EH (cell line): ENCODE measurements around the gene LLGL2.
"Not testable (repeated sequence)": the region's sequence is repeated elsewhere in the genome, so short reads cannot be mapped to it uniquely, and the experiment has no call there.

Experiments used
- DNase-seq: peaks from one replicate; pipeline ENCODE4 v3.0.0-alpha.2; 2015; ENCODE audit warnings: low read depth

Gene LLGL2

DNA sequence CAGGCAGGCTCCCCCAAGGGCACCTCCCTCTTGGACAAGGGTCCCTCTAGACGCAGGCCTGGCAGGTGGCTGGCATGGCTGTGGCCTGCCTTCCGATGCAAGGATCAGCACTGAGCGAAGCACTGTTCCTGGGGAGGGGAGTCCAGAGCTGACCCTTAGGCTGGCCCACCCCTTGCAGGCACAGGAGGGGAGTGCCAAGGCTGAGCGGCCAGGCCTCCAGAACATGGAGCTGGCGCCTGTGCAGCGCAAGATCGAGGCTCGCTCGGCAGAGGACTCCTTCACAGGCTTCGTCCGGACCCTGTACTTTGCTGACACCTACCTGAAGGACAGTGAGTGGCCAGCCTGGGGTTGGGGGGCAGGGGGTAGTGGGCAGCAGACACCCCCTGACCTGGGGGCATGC lies 45.3 kb downstream of the LLGL2 start:
- DNase-seq: no peak

DNA sequence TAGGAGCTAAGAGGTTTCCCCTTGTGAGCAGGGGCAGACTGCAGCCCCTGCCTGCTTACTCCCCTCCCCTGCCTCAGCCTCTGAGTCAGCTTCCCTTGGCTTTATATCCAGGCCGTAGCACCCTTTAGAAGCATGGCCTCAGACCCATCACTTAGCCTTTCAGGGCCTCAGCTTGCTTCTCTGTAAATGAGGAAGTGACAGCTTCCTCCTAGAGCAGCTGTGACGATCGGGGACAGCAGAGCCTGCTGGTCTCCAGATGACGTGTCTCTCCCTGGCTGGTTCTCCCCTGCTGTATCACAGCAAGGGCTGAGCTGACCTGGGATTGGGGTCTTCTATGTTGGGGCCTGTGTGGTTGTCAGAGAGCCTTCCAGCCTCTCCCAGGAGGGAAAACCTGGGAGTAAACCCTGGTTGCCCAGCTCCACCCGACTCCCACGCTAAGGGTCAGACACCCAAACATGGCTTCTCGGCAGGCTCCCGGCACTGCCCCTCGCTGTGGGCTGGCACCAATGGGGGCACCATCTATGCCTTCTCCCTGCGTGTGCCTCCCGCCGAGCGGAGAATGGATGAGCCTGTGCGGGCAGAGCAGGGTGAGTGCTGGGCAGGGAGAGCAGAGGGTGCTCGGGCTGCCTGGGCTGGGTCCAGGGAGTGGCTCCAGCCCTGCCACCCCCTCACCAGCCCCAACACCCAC lies 45.8 kb downstream of the LLGL2 start:
- DNase-seq: peak; percentile 50

DNA sequence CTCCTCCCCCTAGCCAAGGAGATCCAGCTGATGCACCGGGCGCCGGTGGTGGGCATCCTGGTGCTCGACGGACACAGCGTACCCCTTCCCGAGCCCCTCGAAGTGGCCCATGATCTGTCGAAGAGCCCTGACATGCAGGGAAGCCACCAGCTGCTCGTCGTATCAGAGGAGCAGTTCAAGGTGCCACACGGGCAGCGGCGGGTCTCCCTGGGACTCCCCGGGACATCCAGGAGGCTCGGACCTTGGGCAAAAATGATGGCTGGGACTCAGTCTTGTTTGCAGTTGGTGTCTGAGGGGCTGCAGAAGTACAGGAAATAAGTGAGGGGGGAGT lies 46.4 kb downstream of the LLGL2 start:
- DNase-seq: no peak

DNA sequence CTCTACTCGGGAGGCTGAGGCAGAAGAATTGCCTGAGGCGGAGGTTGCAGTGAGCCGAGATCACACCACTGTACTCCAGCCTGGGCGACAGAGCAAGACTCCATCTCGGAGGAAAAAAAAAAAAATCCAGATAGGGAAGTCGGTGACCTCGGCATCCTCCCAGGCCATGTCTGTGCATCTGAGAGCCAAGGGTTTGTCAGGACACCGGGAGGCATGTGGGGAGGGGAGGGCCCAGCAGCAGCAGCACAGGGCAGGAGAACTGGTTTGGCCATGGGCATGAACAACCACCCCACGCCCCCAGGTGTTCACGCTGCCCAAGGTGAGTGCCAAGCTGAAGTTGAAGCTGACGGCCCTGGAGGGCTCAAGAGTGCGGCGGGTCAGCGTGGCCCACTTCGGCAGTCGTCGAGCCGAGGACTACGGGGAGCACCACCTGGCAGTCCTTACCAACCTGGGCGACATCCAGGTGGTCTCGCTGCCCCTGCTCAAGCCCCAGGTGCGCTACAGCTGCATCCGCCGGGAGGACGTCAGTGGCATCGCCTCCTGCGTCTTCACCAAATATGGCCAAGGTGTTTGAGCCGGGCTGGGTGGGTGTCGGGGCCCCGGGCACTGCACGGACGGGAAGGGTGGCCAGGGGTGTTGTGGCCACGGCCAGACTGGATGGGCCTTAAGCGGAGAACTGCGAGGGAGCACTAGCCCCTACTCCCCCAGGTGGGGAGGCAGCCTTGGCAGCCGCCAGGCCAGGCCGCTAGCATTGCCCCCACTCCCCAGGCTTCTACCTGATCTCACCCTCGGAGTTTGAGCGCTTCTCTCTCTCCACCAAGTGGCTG lies 47.4 kb downstream of the LLGL2 start:
- DNase-seq: no peak

DNA sequence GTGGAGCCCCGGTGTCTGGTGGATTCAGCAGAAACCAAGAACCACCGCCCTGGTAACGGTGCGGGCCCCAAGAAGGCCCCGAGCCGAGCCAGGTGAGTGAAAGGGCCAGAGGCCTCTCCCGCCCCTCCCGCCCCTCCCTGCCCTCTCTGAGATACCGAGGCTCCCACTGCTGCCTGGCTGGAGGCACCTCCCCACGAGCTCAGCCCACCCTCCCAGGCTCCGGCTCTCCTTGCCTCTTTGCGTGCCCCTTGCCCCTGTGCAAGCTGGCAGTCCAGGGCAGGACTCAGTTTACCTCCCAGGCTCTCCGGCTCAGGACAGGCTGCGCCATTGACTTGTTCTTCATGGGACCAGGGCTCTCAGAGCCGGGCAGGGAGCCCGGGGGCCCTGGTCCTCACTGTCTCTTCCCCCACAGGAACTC lies 48.1 kb downstream of the LLGL2 start:
- DNase-seq: no peak

DNA sequence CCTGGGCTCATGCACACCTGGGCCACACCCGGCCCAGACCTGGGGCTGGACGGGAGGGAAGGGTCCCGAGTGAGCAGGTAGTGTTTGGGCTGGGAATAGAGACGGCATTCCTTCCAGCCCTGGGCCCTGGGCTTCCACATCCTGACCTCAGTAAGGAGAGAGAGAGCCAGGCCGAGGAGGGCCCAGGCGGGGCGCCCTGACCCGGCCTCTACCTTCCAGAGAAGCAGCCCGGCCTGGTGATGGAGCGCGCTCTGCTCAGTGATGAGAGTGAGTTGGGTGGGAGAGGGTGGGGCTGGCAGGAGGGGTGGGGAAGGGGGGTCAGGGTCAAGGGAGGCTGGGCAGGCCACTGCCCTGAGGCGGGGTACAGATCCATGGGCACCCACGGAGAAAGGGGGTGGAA lies 48.5 kb downstream of the LLGL2 start:
- DNase-seq: no peak

DNA sequence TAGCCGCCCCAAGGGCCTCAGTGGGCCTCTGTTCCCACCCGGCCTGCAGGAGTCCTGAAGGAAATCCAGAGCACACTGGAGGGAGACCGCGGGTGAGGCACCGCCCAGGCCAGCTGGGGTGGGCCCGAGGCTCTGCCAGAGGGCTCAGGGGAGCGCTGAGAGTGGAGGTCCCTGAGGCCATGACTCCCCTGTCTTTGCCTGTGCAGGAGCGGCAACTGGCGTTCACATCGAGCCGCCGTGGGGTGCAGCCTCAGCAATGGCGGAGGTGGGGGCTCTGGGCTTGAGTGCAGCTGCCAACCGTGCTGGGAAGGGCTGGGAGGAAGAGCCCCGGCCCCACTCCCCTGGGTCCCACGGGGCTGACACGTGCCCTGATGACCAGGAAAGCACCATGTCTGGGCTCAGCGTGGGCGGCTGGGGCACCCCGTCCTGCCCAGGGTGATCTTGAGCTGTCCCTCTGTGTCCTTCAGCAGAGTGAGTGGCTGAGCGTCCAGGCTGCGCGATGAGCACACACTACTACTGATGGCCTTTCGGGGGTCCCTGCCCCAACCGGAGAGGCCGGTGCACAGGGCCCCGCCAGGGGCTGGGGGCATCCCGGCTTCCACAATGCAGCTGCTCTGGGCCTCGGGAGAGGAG lies 49.0 kb downstream of the LLGL2 start:
- DNase-seq: no peak

DNA sequence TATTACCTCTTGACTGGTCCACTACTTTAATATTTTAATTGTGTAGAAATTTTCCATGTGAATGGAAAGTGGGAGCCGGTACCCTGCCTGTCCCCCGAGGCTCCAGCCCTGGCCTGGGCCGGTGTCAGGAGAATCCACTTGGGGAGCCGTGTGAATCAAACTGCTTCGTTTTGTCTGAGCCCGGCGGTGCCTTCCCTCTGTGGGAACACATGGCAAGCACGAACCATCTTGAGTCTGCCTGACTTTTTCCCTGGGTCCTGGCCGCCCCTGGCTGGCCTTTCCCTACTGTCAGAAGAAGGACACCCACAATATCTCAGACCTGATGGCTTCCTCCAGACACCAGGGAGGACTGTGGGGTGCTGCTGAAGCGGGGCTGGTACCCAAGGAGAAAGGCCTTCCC lies 49.7 kb downstream of the LLGL2 start:
- DNase-seq: no peak

DNA sequence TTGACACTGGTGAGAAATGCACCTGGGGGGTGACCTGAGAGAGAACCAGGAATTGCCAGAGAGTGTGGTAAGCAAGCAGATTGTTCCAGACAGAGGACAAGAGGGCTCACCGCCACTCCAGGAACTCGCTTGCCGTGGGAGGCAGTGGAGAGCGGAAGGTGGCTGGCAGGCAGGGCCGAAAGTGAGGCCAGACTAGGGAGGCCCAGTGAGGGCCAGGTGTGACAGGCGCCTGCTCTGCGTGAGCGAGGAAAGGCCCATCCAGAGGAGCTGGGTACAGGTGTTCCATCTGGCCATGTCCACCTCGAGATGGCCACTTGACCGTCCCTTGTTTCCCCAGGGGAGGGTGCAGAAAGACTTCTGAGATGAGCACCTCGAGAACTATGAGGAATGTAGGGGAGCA lies 50.2 kb downstream of the LLGL2 start:
- DNase-seq: no peak

DNA sequence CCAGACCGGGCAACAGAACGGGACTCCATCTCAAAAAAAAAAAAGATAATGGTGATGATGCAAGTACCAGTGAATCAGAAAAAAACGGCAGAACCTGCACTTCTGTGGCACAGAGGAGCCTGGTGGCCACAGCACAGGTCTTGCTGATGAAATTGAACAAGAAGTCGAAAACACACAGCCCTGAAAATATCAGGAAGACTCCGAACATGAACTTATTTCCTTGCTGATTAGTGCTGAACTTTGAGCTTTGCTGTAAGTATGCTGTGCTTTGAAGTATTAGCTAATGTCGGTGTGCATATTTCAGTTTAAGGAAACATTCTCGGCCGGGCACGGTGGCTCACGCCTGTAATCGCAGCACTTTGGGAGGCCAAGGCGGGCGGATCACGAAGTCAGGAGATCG lies 51.2 kb downstream of the LLGL2 start:
- no peak for DNase-seq

DNA sequence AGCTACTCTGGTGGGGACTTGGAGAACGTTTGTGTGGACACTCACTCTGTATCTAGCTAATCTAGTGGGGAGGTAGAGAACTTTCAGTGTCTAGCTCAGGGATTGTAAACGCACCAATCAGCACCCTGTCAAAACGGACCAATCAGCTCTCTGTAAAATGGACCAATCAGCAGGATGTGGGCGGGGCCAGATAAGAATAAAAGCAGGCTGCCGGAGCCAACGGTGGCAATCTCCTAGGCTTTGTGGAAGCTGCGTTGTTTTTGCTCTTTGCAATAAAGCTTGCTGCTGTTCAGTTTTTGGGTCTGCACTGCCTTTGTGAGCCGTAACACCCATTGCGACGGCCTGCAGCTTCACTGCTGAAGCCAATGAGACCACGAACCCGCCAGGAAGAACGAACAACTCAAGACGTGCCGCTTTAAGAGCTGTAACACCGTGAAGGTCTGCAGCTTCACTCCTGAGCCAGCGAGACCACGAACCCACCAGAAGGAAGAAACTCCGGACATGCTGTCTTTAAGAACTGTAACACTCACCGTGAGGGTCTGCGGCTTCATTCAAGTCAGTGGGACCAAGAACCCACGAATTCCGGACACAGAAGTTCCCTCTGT lies 55.7 kb downstream of the LLGL2 start:
- not testable (repeated sequence) for DNase-seq

DNA sequence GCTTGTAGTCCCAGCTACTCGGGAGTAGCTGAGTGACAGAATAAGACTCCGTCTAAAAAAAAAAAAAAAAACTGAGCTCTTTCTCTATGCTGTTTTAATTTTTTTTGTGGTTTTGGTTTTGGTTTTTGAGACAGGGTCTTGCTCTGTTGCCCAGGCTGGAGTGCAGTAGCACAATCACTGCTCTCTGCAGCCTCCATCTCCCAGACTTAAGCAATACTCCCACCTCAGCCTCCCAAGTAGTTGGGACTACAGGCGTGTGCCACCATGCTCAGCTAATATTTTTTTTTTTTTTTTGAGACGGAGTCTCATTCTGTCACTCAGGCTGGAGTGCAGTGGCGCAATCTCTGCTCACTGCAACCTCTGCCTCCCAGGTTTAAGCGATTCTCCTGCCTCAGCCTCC lies 57.7 kb downstream of the LLGL2 start:
- DNase-seq: not testable (repeated sequence)

DNA sequence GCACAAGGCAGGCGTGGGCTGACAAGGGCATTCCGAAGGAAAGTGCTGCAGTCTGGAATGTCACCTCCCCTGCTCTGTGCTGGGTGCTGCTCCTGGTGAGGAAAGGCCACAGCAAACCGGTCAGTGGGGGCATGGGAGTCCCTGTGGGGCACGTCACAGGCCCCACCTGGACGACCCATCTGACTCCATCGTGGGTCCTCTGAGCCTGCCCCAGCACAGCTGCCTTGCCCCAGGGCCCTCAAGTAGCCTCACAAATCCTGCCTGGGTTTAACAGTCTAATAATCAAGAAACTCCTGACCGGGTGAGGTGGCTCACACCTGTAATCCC lies 59.3 kb downstream of the LLGL2 start:
- DNase-seq: no peak

DNA sequence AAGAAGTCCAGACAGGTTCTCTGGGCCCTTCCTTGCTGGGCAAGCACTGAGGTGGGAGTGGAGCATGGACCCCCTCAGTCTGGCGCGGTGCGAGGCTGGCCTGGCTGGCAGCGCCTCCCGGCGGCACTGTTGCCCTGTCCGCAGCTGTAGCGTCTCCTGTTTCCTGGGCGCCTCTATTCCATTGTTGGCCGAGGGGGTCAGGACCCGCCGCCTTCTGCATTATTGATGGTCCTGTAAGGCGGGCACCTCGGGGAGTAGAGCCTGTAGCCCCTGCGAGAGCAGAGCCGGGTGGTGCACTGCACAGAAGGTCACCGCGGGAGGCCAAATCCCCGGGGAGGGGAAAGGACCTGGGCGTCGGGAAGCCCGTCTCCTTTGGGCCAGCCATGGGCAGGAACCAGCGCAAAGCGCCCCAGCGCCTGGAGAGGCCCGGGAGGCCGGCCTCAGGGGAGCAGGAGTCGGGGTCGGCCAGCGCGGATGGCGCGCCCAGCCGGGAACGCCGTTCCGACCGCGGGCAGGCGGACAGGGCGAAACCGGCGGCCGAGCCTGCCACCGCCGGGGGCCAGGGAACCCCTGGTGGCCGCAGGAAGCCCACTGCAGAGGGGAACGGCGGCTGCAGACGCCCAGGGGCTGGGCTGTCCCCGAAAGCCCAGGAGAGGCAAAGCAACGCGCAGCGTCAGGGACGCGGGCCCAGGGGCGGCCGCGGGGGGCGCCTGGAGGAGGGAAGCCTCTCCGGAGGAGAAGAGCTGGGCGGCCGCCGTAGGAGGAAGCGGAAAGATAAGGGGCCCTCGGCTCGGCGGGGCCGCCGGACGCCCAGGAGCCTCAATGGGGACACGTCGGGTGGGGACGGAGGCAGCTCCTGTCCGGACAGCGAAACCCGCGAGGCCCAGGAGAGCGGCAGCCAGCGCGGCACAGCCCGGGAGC lies 62.4 kb downstream of the LLGL2 start, which contains the start of gene MYO15B:
TSS of gene MYO15B (plus strand) at position 126 of the 921 bp plus-strand sequence. CDS start at position 384, 258 bp downstream.
- no peak for DNase-seq

DNA sequence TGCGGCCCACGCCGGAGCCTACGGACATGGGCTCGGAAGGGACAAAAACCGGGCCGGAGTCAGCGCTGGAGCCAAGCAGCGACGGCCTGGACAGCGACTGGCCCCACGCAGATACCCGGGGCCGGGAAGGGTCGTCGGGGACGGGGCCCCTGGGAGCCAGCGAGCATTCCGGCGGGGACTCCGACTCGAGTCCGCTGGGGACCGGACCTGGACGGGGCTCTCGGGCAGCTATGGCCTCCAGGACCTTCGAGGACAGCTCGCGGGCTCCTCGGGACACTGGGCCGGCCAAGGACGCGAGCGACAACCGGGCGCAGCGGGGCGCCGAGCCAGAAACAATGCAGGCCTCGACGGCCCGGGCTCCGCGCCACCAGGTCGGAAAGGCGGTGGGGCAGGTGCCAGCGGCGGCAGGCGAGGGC lies 63.1 kb downstream of the LLGL2 start:
- no peak for DNase-seq

DNA sequence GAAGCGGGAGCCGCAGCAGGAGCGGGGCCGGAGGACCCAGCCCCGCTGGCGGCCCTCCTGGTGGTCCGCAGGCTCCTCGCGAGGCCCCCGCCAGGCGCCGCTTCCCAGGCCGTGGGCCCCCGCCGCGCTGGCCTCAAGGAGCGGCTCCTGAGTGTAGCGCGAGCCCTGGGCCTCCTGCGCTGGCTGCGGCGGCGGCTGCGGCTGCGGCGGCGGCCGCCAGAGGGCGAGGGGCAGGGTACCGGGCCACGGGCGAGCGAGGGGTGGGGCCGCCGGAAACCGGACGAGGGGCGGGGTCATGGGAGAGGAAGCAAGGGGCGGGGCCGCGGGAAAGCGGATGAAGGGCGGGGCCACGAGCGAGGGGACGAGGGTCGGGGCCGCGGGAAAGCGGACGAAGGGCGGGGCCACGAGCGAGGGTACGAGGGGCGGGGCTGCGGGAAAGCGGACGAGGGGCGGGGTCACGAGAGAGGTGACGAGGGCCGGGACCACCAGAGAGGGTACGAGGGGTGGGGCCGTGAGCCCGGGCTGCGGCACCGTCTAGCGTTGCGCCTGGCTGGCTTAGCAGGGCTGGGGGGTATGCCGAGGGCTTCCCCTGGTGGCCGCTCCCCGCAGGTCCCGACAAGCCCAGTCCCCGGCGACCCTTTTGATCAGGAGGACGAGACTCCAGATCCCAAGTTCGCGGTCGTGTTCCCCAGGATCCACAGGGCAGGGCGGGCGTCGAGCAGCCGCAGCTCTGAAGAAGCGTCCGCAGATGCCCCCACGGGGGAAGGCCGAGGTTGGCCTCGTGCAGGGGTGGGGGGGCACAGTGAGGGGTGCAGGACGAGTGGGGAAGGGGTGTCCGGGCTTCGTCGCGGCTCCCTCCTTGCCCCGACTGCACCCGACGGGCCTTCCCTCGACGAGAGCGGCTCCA lies 63.8 kb downstream of the LLGL2 start:
- DNase-seq: peak; percentile 85

DNA sequence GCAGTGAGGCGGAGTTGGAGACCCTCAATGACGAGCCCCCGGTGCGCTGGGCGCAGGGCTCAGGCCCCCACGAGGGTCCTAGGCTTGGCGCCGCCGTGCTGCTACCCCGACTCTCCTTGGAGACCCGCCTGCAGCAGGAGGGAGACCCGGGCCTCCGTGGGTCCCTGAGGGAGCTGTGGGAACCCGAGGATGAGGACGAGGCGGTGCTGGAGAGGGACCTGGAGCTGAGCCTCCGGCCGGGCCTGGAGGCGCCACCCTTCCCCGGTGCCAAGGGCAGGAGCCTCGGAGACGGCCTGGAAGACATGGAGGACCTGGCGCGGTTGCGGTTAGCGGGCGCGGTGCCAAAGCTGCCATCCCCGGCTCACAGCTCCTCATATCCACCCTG lies 64.4 kb downstream of the LLGL2 start:
- no peak for DNase-seq

DNA sequence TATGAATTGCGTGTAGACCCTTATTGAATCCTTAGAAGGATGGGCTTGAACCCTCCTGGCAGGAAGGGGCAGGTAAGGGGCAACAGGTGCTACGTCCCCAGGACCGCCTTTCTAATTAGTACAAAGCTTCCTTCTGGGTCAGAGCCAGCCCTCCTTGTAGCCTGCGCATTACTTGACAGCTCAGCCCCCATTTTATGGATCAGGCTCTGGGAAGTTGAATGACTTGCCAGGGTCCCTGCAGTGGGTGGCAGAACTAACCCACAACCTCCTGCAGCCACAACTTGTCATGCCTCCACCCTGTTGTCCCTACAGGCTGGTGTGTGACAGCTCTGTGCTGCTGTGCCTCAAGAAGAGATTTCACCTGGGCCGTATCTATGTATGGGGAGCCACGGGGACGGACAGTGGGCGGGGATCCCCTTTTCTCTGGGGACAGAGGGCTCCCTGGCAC lies 64.8 kb downstream of the LLGL2 start:
- DNase-seq: no peak

DNA sequence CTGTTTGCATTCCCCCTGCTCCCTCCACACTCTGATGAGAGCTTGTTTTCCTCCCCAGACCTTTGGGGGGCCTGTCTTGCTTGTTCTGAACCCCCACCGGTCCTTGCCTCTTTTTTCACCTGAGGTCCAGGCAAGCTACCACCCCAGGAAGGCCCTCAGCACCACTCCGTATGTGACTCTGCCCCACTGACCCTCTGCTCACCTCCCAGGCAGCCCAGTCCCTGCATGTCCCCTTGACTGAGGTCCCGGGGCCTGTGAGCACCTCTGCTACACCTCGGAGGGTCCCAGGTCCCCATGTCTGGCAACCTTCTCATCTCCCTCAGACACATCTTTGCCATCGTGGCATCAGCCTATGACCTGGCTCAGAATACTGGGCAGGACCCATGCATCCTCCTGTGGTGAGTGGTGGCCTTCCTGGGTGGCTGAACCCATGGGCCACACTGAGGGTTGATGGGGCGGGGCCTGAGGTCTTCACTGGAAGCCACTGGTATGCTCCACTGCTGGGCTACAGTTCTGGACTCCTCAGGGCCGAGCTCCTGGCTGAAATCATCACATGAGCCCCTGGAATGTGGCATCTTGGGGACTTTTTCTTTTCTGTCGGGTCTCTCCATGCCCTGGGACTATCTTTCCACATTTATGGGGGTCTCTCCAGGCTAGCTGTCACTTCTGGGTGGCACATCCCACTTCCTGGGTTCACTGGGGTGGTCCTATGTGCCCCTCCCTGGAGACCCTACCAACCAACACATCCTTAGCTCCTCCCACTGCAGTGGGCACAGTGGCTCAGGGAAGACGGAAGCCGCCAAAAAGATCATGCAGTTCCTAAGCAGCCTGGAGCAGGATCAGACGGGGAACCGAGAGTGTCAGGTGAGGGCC lies 65.6 kb downstream of the LLGL2 start:
- no peak for DNase-seq
